Fibroblast of lung (primary cell): ENCODE data around the gene ADGRL2. TPM values are rescaled to one million over a fixed set of nuclear protein-coding genes. Genes with fewer than 3 reads are reported as not detected.

Source experiments
- DNase-seq, 2 donors: peaks; one replicate each; pipeline versions ENCODE4 v3.0.0 to v3.0.0-alpha.2; 2010; ENCODE audit warnings: low read depth in 2 of 2
- H2AFZ ChIP-seq: 2 replicates; pipeline ENCODE4 v1.5.1; 2012; ENCODE audit warnings: low read length, control low read depth, inconsistent platforms
- H3K27ac ChIP-seq: 2 replicates; pipeline ENCODE4 v1.5.1; 2011; ENCODE audit warnings: low read length, control low read depth; ENCODE audit not compliant: insufficient read depth
- H3K27me3 ChIP-seq: 2 replicates; pipeline ENCODE4 v1.5.1; 2011; ENCODE audit warnings: mild to moderate bottlenecking, low read length; ENCODE audit not compliant: control insufficient read depth, insufficient read depth
- H3K36me3 ChIP-seq: 2 replicates; pipeline ENCODE4 v1.5.1; 2011; ENCODE audit warnings: low read length; ENCODE audit not compliant: control insufficient read depth, insufficient read depth
- H3K4me1 ChIP-seq: 2 replicates; pipeline ENCODE4 v1.5.1; 2011; ENCODE audit warnings: low read length; ENCODE audit not compliant: control insufficient read depth, insufficient read depth; ENCODE audit errors: extremely low read depth
- H3K4me2 ChIP-seq: 2 replicates; pipeline ENCODE4 v1.5.1; 2011; ENCODE audit warnings: low read length, control low read depth; ENCODE audit not compliant: insufficient read depth; ENCODE audit errors: extremely low read depth
- H3K4me3 ChIP-seq, 4 experiments: fragments of 200-600 bp in 1 of 4; sonication (generic) in 1 of 4; replicated peaks in 1 of 4; 2 replicates each; pipeline ENCODE4 v1.5.1; 2011 to 2016; ENCODE audit warnings: low read length in 4 of 4, low read depth in 3 of 4, mild to moderate bottlenecking in 3 of 4, control low read depth in 2 of 4, inconsistent platforms in 1 of 4, mixed read lengths in 1 of 4; ENCODE audit not compliant: insufficient read depth in 1 of 4; ENCODE audit errors: control extremely low read depth in 1 of 4
- H3K79me2 ChIP-seq: 2 replicates; pipeline ENCODE4 v1.5.1; 2012; ENCODE audit warnings: mild to moderate bottlenecking, low read length, inconsistent platforms; ENCODE audit not compliant: control insufficient read depth, insufficient read depth
- H3K9ac ChIP-seq: 2 replicates; pipeline ENCODE4 v1.5.1; 2011; ENCODE audit warnings: mild to moderate bottlenecking, low read length, control low read depth; ENCODE audit not compliant: insufficient read depth
- H3K9me3 ChIP-seq: 2 replicates; pipeline ENCODE4 v1.5.1; 2012; ENCODE audit warnings: low read depth, low read length; ENCODE audit not compliant: control insufficient read depth, insufficient read depth
- H4K20me1 ChIP-seq: 2 replicates; pipeline ENCODE4 v1.5.1; 2011; ENCODE audit warnings: low read length; ENCODE audit not compliant: control insufficient read depth, insufficient read depth; ENCODE audit errors: extremely low read depth
- CTCF ChIP-seq, 2 donors: IDR thresholded peaks in 1 of 2; conservative IDR thresholded peaks in 1 of 2; 1 replicate in 1 of 2; 2 replicates in 1 of 2; pipeline ENCODE4 v1.5.1; 2011 to 2012; ENCODE audit warnings: low read length in 2 of 2, control low read depth in 1 of 2, inconsistent platforms in 1 of 2, low read depth in 1 of 2, mild to moderate bottlenecking in 1 of 2
- EZH2 ChIP-seq: IDR thresholded peaks from 2 replicates; pipeline ENCODE4 v1.5.1; 2012; ENCODE audit warnings: low read length, control low read depth, mild to moderate bottlenecking; ENCODE audit errors: missing control alignments
- polyA plus RNA-seq, 2 donors: library from polyadenylated mRNA; depleted of rRNA in 1 of 2; stranded (reverse) in 1 of 2; unstranded in 1 of 2; fragments of >200 nt; gene quantifications; 2 replicates each; pipeline ENCODE4 v1.2.1, GENCODE V29; 2011 to 2012; ENCODE audit warnings: missing spikeins in 1 of 2
- total RNA-seq: library from RNA; depleted of rRNA; stranded (reverse); fragments of >200 nt; gene quantifications from 2 replicates; pipeline ENCODE4 v1.2.1, GENCODE V29; 2014

Gene ADGRL2
- total and polyA plus RNA-seq, 2 donors (not counting 1 experiment from before 2014, with no cell fraction given) = 74.1 to 196 TPM

- H3K79me2 ChIP-seq = peaks cover 62% of the 10 kb centered on the region
- TF ChIP-seq EZH2 (no peak), CTCF (conservative IDR thresholded peaks at IDR 0.05 in 1 of 2, IDR thresholded peaks at IDR 0.05 in 1 of 2; ENCODE audit: low read depth in 1 of 2, low read length in 2 of 2) (peak; percentile 48 to 49)
- no peaks in the 10 kb centered on the region for H3K27me3 ChIP-seq
- H3K36me3 ChIP-seq = no peaks in the 10 kb centered on the region
- H3K27ac ChIP-seq = peak overlapping the region; percentile 48
- H3K4me1 ChIP-seq = no peaks in the 10 kb centered on the region
- peak overlapping the region; percentile 86 for H3K9ac ChIP-seq
- no peaks in the 10 kb centered on the region for H3K9me3 ChIP-seq
- peak; percentile 56 to 75 for DNase-seq
- H3K4me2 ChIP-seq = peak overlapping the region; percentile 76
- H2AFZ ChIP-seq = peak overlapping the region; percentile 51
- peak overlapping the region; percentile 79 to 90 (median 84) for H3K4me3 ChIP-seq
- H4K20me1 ChIP-seq = no peaks in the 10 kb centered on the region
Observed at GRCh38 chr1:81802707-81803430, 2.1 kb downstream of the ADGRL2 start.

DNA sequence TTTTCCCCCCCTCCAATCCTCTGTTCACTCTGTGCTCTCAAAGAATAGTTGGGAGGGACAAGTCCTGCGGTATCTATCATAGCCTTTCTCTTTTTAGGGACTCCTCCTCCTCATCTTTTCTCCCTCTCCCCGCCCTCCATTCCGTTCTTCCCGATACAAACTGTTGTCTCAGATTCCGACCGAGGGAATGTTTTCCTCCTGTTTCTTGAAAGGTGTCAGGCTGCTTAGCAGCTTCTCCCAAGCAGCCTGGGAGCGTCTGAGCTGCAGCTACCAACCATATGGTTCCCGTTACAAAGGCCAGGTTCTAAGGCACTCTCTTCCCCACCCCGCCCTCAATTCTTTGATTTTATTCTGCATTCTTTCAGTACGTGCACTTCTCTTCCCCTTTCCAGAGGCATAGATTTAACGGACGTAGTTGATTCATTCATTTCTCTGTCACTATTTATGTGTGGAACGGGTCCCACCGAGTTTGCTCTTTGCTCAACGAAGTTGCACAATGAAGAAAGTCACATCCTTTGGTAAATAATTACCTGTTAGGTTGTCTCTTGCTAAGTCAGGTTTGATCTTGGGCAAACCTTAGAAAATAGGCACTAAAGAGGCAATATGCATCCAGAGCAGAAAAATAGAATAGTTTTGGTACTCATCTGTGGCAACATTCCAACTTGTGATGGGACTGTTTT lies 2.8 kb downstream of the ADGRL2 start:
- no peaks in the 10 kb centered on the region for H3K9me3 ChIP-seq
- H4K20me1 ChIP-seq = no peaks in the 10 kb centered on the region
- H3K36me3 ChIP-seq = no peaks in the 10 kb centered on the region
- H3K4me1 ChIP-seq = no peaks in the 10 kb centered on the region
- H2AFZ ChIP-seq = peak overlapping the region; percentile 3
- peak; percentile 25 to 47 for DNase-seq
- peak overlapping the region; percentile 76 for H3K4me2 ChIP-seq
- H3K27ac ChIP-seq = peak overlapping the region; percentile 48
- no peak for TF ChIP-seq EZH2
- TF ChIP-seq CTCF (conservative IDR thresholded peaks at IDR 0.05 in 1 of 2, IDR thresholded peaks at IDR 0.05 in 1 of 2; ENCODE audit: low read depth in 1 of 2, low read length in 2 of 2) = no peak
- H3K4me3 ChIP-seq = peak overlapping the region; percentile 79 to 90 (median 84)
- peak overlapping the region; percentile 16 for H3K9ac ChIP-seq
- peaks cover 69% of the 10 kb centered on the region for H3K79me2 ChIP-seq
- no peaks in the 10 kb centered on the region for H3K27me3 ChIP-seq

GRCh38 chr1:81804312-81804711 lies 3.6 kb downstream of the ADGRL2 start:
- Histone ChIP-seq H2AFZ (no peak overlapping the region), H3K4me1 (no peaks in the 10 kb centered on the region), H3K27me3 (no peaks in the 10 kb centered on the region), H3K4me2 (peak overlapping the region; percentile 76), H3K79me2 (peaks cover 77% of the 10 kb centered on the region), H3K9ac (no peak overlapping the region), H3K9me3 (no peaks in the 10 kb centered on the region), H3K27ac (no peak overlapping the region), H3K4me3 (peak overlapping the region; percentile 79 to 90 (median 84)), H3K36me3 (no peaks in the 10 kb centered on the region), H4K20me1 (no peaks in the 10 kb centered on the region)
- no peak for DNase-seq
- TF ChIP-seq CTCF (conservative IDR thresholded peaks at IDR 0.05 in 1 of 2, IDR thresholded peaks at IDR 0.05 in 1 of 2; ENCODE audit: low read depth in 1 of 2, low read length in 2 of 2) = no peak
- no peak for TF ChIP-seq EZH2
